HG03060 (cell line): ENCODE results near the gene VAV1.
"Not testable (repeated sequence)": the region's sequence is repeated elsewhere in the genome, so short reads cannot be mapped to it uniquely, and the experiment has no call there.

Experiments
- ATAC-seq: cut with Tn5 transposase; IDR thresholded peaks from one replicate; pipeline ENCODE4 v1.9.1; 2021; ENCODE audit warnings: low read depth, moderate number of reproducible peaks; ENCODE audit not compliant: unreplicated experiment

Gene VAV1

DNA sequence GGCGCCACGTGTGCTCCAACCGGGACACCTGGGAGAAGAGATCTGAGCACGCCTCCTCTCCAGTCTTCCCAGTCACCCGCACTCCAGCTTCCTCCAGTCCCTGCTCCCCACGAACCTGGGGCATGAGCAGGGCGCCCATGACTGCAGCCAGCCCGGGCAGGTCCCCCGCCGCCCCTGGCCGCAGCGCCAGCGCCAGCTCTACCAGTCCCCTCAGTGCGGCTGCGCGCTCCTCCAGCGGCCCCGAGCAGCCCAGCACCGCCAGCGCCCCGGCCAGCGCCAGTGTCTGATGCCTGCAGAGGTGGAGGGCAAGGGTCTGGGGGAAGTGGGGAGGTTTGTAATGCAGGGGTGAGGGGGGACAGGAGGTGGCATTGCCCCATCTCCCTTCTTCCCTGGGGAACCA is 18.4 kb upstream of the VAV1 start:
- no peak for ATAC-seq

DNA sequence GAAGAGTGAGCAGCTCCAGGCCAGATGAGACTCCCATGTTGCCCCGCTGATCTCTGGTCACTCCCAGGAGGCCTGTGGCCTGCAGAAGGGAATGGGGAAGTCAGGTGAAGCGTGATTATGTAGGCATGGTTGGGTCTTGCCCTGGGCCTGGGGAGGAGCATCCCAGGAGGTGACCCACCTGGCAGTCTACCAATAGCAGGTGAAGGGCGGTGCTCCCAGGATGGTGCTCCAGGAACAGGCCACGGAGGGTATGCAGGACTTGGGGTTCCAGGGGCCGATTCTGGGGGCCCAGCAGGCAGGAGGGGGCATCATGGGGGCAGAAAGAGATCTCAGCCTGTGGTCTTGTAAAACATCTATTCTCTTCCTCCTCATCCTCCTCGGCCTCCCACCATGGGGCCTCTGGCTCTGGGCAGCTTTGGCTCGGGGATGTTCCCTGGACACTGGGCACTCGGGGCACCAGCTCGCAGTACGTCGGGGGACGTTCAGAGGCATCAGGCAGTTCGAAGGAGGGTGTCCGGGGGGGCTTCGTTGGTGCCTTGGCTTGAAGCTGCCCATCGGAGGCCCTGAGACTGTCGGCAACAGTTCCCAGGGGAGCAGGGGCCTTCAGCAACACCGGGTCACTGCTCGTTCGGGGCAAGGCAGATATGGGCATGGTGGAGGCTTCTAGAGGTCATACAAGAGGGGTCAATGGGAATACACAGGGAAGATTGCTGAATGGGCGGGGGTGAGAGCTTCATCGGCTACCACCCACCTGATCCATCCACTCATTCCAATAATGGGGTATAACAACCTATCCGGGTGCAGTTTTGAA is 17.6 kb upstream of the VAV1 start:
- no peak for ATAC-seq

DNA sequence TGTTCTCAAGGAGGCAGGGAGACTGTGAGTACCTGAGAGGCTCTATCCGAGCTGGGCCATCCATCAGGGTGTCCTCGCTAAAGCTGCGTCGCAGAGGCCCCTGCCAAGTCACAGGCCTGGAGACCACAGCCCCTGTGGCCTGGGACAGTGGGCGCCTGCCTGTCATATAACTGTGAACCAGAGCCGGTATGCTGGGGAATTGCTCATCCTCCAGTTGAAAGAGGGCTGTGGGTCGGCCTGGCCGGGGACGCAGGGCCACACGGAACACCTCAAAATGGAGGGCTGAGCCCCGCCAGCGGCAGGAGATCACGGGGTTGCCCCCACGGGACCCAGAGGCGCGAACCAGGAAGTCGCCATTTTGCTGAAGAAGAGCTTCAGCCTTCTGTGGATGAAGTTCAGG is 11.9 kb upstream of the VAV1 start:
- ATAC-seq = no peak

DNA sequence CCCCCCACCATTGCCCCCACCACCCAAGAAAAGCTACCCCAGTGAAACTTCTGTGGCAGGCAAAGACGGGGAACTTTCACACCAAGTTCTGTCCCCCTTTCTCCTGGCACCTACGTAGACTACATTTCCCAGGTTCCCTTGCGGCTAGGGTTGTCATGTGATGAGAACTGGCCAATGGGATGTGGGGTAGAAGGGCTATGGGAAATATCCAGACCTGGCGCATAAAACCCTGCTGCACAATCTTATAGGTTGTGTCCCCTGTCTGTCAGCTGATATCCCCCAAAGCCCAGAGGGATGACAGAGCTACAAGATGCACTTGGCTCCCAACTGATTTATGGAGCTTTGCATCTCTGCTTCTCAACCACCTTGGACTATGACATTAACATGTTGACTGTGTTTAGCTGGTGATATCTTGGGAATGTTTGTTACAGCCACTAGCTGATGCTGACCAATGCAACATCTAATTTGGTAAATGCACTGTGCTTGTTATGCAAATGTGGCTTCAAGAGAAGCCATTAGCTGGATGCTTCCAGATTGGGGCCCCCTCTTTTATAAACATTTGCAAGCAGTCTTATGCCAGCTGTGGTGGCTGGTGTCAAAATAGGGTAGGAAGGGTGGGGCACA is 11.3 kb upstream of the VAV1 start:
- no peak for ATAC-seq

DNA sequence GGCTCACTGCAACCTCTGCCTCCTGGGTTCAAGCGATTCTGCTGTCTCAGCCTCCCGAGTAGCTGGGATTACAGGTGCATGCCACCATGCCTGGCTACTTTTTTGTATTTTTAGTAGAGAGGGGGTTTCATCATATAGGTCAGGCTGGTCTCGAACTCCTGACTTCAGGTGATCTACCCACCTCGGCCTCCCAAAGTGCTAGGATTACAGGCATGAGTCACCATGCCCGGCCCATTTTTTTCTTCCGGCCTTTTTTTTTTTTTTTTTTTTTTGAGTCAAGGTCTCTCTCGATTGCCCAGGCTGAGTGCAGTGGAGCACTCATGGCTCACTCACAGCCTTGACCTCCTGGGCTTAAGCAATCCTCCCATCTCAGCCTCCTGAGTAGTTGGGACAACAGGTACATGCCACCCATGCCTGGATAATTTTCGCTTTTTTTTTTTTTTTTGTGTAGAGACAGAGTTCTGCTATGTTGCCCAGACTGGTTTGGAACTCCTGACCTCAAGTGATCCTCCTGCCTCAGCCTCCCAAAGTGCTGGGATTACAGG is 10.2 kb upstream of the VAV1 start:
- not testable (repeated sequence) for ATAC-seq

DNA sequence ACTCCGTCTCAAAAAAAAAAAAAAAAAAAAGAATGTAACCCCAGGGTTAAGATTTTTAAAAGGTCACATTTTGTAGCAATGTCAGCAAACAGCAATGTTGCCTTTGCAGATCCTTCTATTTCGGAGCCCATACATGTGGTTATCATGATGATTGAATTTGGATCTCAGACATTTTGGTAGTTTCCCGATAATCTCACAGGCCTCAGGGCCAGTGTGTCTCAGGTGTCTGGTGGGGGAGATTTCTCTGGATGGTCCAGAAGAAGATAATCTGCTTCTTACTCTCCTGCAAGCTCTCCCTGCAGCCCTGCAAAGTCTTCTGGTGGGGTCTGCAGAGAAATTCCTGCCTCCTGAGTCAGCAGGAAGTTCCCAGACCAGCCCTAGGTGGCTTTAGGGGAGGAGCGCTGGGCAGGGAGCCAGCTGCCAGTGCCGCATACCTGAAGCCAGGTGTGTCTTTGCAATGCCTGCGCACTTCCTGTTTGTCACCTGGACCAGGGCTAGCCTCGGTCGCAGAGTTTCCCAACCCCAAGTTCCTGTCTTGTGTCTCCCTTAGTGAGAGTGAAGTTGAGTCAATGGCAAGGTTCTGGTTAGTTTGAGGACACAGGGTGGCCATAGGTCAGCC is 6.7 kb upstream of the VAV1 start:
- no peak for ATAC-seq

DNA sequence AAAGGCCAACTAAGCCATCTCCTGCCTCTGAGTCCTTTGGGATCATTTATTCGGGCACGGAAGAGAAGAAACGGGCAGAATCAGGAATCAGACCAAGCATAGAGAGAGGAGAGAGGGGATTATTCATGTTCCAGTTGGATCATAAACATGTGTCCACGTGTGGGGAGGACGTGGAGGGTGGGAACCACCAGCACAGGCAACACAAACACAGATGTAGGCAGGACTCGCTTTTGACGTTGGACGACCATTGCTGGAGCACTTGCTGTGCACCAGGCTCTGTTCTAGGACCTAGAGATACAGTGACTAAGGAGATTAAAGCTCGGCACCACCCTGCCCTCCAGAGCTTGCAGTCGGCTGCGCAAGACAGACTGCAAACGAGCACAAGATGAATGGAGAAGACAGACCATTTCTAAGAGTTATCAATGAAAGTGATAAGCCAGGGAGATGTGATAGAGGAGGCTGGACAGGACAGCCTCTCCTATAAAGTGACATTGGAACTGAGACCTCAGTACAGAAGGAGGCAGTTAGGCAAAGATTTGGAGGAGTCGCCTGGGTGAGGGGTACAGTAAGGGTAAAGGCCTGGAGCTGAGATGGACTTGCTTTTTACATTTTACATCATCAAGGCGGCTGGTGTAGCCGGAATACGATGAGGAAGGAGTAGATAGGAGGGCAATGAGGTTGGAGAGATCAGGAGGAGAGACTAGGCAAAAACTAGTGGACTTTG is 6.0 kb upstream of the VAV1 start:
- ATAC-seq = no peak

DNA sequence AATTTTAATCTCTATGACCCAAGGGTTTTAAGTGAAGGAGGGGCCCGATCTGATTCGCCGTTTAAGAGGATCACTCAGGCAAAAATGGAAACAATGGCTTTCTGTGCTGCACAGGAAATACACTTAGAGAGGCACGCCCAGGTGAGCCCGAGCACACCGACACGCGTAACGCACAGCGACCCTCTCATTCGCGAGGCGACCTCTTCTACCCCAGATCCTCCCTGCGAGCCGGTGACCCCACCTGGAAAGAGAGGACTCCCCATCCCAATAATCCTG is 5.5 kb upstream of the VAV1 start:
- no peak for ATAC-seq

DNA sequence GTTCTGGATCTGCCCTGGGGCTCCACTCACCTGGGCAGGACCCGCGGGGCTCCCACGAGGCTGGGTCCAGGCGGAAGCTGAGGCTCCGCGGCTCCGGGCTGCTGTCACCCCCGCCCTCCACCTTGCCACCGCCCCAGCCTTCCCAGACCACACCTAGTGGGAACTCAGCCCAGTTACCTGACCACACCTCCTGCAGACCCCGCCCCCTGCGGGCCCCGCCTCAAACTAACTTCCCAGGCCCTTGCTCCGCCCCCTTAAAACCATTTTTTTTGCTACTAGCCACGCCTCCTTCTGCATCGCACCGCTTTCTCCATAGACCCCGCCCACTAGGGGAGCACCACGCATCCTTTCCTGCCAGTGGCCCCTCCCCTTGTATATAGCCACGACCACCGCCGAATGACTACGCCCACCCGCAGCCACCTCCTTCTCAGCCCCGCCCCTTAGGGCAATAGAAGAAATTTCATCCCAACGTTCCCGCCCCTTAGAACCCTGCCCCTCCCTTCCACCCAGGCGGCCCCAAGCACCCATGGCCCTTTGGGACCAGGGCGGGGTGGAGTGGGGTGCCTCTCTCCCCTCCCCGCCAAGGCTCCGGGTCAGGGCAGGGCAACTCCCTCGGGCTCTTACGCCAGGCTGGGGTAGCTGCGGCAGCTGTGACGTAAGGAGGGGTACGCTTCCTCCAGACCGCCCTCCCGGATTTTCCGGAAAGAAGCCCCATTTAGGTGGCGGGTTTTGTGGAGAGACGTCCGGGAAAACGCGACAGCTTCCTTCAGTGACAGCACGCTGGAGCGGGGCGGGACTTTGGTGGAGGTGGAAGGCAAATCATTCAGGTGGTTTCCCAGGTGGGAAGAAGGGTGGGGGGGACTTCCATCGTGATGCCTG is 4.9 kb upstream of the VAV1 start, which contains the start of gene SH2D3A:
Gene SH2D3A (minus strand): TSS at position 79 of the 879 bp plus-strand sequence. CDS start 3,687 bp downstream, outside the sequence.
- peak; percentile 60 for ATAC-seq

DNA sequence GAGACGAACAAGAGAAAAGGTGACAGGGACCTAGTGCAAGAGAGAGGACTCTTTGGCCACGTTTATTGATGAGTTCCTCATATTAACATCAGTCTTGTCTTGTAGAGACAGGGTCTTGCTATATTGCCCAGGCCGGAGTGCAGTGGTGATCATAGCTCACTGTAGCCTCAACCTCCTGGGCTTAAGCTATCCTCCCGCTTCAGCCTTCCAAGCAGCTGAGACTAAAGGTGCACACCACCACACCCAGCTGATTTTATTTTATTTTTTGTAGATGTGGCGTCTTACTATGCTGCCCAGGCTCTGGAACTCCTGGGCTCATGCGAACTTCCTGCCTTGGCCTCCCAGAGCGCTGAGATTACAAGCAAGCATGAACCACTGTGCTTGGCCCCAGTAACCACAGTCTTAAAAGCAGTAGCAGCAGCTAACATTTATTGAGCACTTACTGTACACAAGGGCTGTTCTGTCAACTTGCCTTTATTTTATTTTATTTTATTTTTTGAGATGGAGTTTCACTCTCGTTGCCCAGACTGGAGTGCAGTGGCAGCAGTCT is 4.2 kb upstream of the VAV1 start:
- no peak for ATAC-seq

DNA sequence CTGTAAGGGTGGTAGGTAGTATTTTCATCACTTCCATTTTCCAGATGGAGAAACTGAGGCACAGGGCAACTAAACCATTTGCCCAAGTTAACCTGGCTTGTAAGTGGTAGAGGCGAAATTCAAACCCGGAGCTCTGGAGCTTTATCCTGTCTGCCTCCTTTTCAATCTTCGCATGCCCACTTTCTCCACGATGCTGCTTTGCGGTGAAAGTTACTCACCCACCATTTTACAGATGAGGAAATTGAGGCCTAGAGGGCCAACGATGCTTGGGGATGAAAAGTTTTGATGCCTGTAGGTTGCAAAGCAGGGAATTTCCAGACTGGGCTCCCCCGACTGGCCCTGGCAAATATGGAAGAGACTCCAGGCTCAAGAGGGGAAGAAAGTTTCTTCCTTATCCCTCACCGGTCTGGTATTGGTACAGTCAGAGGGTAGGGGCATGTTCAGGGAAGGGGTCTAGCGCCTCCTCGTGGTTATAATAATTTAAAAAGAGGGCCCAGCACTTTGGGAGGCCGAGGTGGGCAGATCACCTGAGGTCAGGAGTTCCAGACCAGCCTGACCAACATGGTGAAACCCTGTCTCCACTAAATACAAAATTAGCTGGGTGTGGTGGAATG is 3.4 kb upstream of the VAV1 start:
- ATAC-seq = no peak

DNA sequence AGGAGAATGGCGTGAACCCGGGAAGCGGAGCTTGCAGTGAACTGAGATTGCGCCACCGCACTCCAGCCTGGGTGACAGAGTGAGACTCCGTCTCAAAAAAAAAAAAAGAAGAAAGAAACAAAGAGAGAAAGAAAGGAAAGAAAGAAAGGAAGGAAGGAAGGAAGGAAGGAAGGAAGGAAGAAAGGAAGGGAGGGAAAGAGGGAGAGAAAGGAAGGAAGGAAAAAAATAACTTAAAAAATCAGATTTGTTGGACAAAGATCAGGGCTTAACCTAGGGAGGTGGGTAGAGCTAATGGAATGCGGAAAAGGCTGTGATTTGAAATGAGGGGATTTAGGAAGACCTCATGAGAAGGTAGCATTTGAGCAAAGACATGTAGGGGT is 870 bp upstream of the VAV1 start:
- not testable (repeated sequence) for ATAC-seq

DNA sequence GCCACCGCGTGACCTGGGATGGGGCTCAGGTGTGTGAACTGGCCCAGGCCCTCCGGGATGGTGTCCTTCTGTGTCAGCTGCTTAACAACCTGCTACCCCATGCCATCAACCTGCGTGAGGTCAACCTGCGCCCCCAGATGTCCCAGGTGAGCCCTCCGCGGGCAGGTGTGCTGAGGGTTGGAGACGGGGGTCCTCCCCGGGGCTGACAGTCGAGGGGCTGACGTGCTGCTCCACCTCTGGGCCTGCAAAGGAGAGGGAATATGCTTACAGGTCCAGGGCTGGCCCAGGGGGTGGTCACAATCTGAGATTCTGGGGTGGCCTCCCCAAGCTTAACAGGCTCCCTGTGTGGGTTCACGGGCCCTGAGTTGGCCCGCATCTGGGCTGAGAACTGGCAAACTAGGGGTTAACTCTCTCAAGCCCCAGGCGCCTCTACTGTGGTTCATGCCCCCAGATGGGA is 386 bp downstream of the VAV1 start:
- ATAC-seq = no peak

DNA sequence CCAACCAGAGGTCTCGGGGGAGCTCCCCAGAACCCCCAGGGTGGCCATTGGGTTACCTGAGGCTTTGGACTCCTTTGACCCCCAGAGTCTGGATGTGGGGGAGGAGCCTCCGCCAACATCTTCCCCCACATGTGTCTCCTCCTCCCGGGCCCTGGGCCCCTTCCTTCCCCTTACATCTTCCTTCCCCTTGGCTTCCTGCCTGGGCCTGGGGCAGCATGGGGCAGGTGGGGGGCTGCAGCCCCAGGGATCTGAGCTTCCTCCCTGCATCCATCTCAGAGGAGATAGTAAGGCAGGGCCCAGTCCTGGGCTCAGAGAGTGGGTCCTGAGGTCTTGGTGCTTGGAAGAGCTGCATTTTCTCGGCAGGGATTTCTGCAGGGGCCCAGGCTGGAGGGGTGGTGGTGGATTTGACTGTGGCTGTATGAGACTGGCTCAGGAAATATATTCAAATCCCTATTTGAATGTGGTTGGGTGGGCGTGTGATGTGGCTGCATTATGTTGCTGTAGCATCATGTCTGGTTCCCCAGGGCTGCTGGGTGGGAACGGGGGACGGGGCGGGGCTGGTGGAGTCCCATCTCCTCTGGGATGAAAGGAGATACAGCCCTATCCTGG is 919 bp downstream of the VAV1 start:
- no peak for ATAC-seq

DNA sequence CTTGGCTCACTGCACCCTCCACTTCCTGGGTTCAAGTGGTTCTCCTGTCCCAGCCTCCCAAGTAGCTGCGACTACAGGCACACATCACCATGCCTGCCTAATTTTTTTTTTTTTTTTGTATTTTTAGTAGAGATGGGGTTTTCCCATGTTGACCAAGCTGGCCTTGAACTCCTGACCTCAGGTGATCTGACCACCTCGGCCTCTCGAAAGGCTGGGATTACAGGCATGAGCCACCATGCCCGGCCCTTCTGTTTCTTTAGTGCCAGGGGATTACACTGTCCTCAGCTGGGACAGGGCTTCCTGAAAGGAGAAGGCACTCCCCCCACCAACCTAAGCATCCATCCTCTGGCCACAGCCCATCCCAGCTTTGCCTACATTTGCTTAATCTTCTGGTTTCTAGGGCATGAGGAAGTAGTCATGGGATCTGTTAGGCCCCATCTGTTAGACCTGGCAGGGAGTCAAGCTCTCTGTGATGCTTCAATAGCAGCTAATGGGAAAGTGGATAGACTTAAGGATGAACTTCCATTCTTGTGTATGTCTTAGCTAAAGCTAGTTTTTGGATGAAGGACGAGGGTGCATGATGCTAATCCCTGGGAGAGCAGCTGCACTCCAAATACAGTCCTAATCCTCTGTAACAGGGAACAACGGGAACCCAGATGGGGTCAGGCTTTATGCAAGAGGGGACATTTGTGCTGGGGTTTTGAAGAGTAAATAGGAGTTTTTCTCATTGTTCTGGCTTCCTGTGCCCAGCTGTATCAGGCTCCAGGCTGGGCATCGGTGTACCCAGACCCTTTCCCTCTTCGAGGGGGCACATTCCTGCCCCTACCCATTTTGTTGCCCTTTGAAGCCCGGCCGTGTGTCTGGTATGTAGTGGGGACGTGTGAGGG is 2.6 kb downstream of the VAV1 start:
- ATAC-seq = no peak

DNA sequence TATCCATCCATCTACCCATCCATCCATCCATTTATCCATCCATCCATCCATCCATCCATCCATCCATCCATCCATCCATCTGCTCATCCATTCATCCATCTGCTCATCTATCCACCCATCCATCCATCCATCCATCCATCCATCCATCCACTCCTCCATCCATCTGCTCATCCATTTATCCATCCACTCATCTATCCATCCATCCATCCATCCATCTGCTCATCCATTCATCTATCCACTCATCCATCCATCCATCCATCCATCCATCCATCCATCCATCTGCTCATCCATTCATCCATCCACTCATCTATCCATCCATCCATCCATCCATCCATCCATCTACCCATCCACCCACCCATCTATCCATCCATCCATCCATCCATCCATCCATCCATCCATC is 3.5 kb downstream of the VAV1 start:
- ATAC-seq = not testable (repeated sequence)

DNA sequence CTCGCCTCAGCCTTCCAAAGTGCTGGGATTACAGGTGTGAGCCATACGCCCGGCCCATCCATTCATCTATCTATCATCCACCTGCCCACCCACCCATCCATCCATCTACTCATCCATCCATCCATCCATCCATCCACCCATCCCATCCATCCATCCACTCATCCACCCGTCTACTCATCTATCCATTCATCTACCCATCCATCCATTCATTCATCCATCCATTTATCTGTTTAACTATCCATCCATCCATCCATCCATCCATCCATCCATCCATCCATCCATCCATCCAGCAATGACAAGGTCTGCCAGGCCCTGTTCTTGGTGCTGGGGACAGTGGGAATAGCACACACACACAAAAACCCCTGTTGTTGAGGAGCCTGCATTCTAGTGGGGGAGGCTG is 4.5 kb downstream of the VAV1 start:
- no peak for ATAC-seq

DNA sequence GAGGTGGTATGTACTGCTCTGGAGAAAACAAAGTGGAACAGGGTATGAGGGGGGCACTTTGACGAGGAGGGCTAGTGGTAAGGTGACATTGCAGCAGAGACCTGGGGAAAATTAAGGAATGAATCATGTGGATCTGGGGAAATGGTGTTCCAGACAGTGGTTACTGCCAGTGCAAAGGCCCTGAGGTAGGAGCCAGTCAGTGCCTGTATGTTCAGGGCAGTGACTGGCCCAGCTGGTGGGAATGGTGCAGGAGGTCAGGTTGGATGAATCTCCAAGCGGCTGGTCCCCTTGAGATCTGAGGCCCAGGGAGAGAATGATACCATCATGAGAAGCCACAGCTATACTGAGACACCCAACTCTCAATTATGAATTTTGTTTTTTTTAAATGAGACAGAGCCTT is 4.9 kb downstream of the VAV1 start:
- no peak for ATAC-seq
